H1 (cell line): ENCODE data around the gene ADGRG7. TPM values are rescaled to one million over a fixed set of nuclear protein-coding genes. Genes with fewer than 3 reads are reported as not detected.

Experiments used
- BCL11A ChIP-seq, 2 experiments: IDR thresholded peaks; one replicate each; pipeline ENCODE4 v1.6.1; 2011; ENCODE audit warnings: low read depth in 2 of 2, low read length in 2 of 2, mild to moderate bottlenecking in 2 of 2
- CBX8 ChIP-seq: fragments of 300-800, 300-1000 bp; sonication (generic); IDR thresholded peaks from 2 replicates; pipeline ENCODE4 v1.7.1; 2016; ENCODE audit warnings: low read depth, low read length, borderline replicate concordance
- JUND ChIP-seq: IDR thresholded peaks from 2 replicates; pipeline ENCODE4 v1.6.1; 2011; ENCODE audit warnings: mild to moderate bottlenecking, improper control_type of control experiment, low read length
- KDM4A ChIP-seq: IDR thresholded peaks from one replicate; pipeline ENCODE4 v1.7.1; 2012; ENCODE audit warnings: low read depth, mild to moderate bottlenecking, moderate library complexity, low read length, inconsistent platforms; ENCODE audit not compliant: severe bottlenecking
- NANOG ChIP-seq: IDR thresholded peaks from 2 replicates; pipeline ENCODE4 v1.6.1; 2011; ENCODE audit warnings: low read length, low read depth, mild to moderate bottlenecking, inconsistent platforms; ENCODE audit not compliant: insufficient read depth, poor library complexity, severe bottlenecking
- PHF8 ChIP-seq: fragments of 200-600 bp; sonication (generic); conservative IDR thresholded peaks from 2 replicates; pipeline ENCODE4 v1.7.1; 2012; ENCODE audit warnings: low read depth, mild to moderate bottlenecking, inconsistent platforms, low read length, moderate library complexity
- RFX5 ChIP-seq: IDR thresholded peaks from 2 replicates; pipeline ENCODE4 v1.6.1; 2011; ENCODE audit warnings: low read depth, low read length, improper control_type of control experiment, borderline replicate concordance
- SAP30 ChIP-seq: fragments of 300-600 bp; sonication (generic); IDR thresholded peaks from 2 replicates; pipeline ENCODE4 v1.7.1; 2012; ENCODE audit warnings: low read length, moderate library complexity, mild to moderate bottlenecking, inconsistent platforms; ENCODE audit not compliant: insufficient read depth, insufficient replicate concordance
- polyA plus RNA-seq, 7 experiments: library from polyadenylated mRNA; depleted of rRNA in 3 of 7; stranded (reverse) in 5 of 7; unstranded in 2 of 7; fragments of >200 nt in 5 of 7; fragments of 200-250 nt in 2 of 7; gene quantifications; 1 replicate in 5 of 7; 2 replicates in 1 of 7; 4 replicates in 1 of 7; pipeline versions ENCODE4 v1.2.1 to v1.2.3, GENCODE V29; 2011 to 2013; ENCODE audit warnings: missing spikeins in 2 of 7, mixed read lengths in 2 of 7
- total RNA-seq: library from RNA; stranded (reverse); fragmentation: NEBNext Ultra II Directional; extraction: Animal tissue kit (Norgen Biotek cat#: 25700); gene quantifications from 2 replicates; pipeline ENCODE4 v1.2.1, GENCODE V29; 2021

The ADGRG7 gene
- total and polyA plus RNA-seq, 2 of the 8 experiments (the other 6 are each of a cell fraction or from before 2014, with no cell fraction given), result not detected

- TF ChIP-seq CBX8, result no peak
- no peak for TF ChIP-seq SAP30
- TF ChIP-seq NANOG, result no peak
- TF ChIP-seq PHF8, result no peak
- no peak for TF ChIP-seq JUND
- no peak for TF ChIP-seq BCL11A (IDR thresholded peaks at IDR 0.05; ENCODE audit: low read depth in 2 of 2, low read length in 2 of 2)
- TF ChIP-seq RFX5, result no peak
- no peak for TF ChIP-seq KDM4A
Measured at GRCh38 chr3:100605358-100605757, 4.0 kb upstream of the ADGRG7 start (continued).
